HEK293 (cell line): ENCODE data around the gene TMEM141.

Source experiments
- CTCF ChIP-seq: fragments of 450-650 bp; formaldehyde crosslinking; IDR thresholded peaks from 2 replicates; pipeline ENCODE4 v1.5.1; 2016; ENCODE audit warnings: missing biosample characterization, missing genetic modification characterization
- ELK4 ChIP-seq: IDR thresholded peaks from 2 replicates; pipeline ENCODE4 v1.6.1; 2011; ENCODE audit warnings: mild to moderate bottlenecking, low read depth, low read length, borderline replicate concordance
- PRDM6 ChIP-seq: fragments of 450-650 bp; formaldehyde crosslinking; IDR thresholded peaks from 2 replicates; pipeline ENCODE4 v1.5.1; 2017; ENCODE audit warnings: missing biosample characterization, missing genetic modification characterization
- SP2 ChIP-seq: fragments of 450-650 bp; formaldehyde crosslinking; IDR thresholded peaks from 2 replicates; pipeline ENCODE4 v1.5.1; 2016; ENCODE audit warnings: missing biosample characterization, missing genetic modification characterization
- TSHZ1 ChIP-seq: fragments of 450-650 bp; formaldehyde crosslinking; IDR thresholded peaks from 2 replicates; pipeline ENCODE4 v1.5.1; 2016; ENCODE audit warnings: missing biosample characterization, missing genetic modification characterization, borderline replicate concordance
- ZBTB11 ChIP-seq: fragments of 450-650 bp; formaldehyde crosslinking; conservative IDR thresholded peaks from 2 replicates; pipeline ENCODE4 v1.5.1; 2016; ENCODE audit warnings: low read depth, missing biosample characterization, missing genetic modification characterization
- ZBTB20 ChIP-seq: fragments of 450-650 bp; formaldehyde crosslinking; IDR thresholded peaks from 2 replicates; pipeline ENCODE4 v1.5.1; 2016; ENCODE audit warnings: missing biosample characterization, missing genetic modification characterization
- ZNF175 ChIP-seq: fragments of 450-650 bp; formaldehyde crosslinking; IDR thresholded peaks from 2 replicates; pipeline ENCODE4 v1.5.1; 2016; ENCODE audit warnings: missing biosample characterization, missing genetic modification characterization
- ZNF223 ChIP-seq: fragments of 450-650 bp; formaldehyde crosslinking; IDR thresholded peaks from 2 replicates; pipeline ENCODE4 v1.5.1; 2016; ENCODE audit warnings: missing biosample characterization, missing genetic modification characterization
- ZNF239 ChIP-seq: fragments of 450-650 bp; formaldehyde crosslinking; IDR thresholded peaks from 2 replicates; pipeline ENCODE4 v1.5.1; 2016; ENCODE audit warnings: missing biosample characterization, missing genetic modification characterization
- ZNF510 ChIP-seq: fragments of 450-650 bp; formaldehyde crosslinking; IDR thresholded peaks from 2 replicates; pipeline ENCODE4 v1.5.1; 2018; ENCODE audit warnings: mild to moderate bottlenecking, missing genetic modification characterization, missing biosample characterization; ENCODE audit not compliant: insufficient replicate concordance
- ZNF580 ChIP-seq: fragments of 450-650 bp; formaldehyde crosslinking; IDR thresholded peaks from 2 replicates; pipeline ENCODE4 v1.5.1; 2016; ENCODE audit warnings: missing biosample characterization, missing genetic modification characterization
- ZNF76 ChIP-seq: fragments of 450-650 bp; formaldehyde crosslinking; IDR thresholded peaks from 2 replicates; pipeline ENCODE4; 2016; ENCODE audit warnings: low read depth, missing biosample characterization, missing genetic modification characterization, borderline replicate concordance
- ZNF830 ChIP-seq: fragments of 450-650 bp; IDR thresholded peaks from 2 replicates; pipeline ENCODE4 v1.5.0; 2018; ENCODE audit warnings: missing biosample characterization, missing genetic modification characterization, low read depth, mild to moderate bottlenecking, moderate library complexity

GRCh38 chr9:136771907-136772415 is 19.2 kb upstream of the TMEM141 start:
- TF ChIP-seq ZNF76 (tag by site-specific recombination) = no peak
- no peak for TF ChIP-seq TSHZ1 (tag by site-specific recombination)
- no peak for TF ChIP-seq ZNF830
- TF ChIP-seq ZNF239 = no peak
- no peak for TF ChIP-seq ZNF580 (tag by site-specific recombination)
- TF ChIP-seq CTCF = no peak
- TF ChIP-seq SP2 = no peak
- TF ChIP-seq ZBTB20 (tag by site-specific recombination) = no peak
- TF ChIP-seq PRDM6 (tag by site-specific recombination) = no peak
- no peak for TF ChIP-seq ZNF175 (tag by site-specific recombination)
- no peak for TF ChIP-seq ELK4
- TF ChIP-seq ZBTB11 (tag by site-specific recombination) = no peak
- TF ChIP-seq ZNF510 (tag by site-specific recombination) = no peak
- no peak for TF ChIP-seq ZNF223 (tag by site-specific recombination)
